ENCODE results near the gene EIF4G3.
A peak's percentile ranks its signal among the peaks of the same experiment; 100 is the strongest.
"Not testable (repeated sequence)": the region's sequence is repeated elsewhere in the genome, so short reads cannot be mapped to it uniquely, and the experiment has no call there.

Gene EIF4G3

DNA sequence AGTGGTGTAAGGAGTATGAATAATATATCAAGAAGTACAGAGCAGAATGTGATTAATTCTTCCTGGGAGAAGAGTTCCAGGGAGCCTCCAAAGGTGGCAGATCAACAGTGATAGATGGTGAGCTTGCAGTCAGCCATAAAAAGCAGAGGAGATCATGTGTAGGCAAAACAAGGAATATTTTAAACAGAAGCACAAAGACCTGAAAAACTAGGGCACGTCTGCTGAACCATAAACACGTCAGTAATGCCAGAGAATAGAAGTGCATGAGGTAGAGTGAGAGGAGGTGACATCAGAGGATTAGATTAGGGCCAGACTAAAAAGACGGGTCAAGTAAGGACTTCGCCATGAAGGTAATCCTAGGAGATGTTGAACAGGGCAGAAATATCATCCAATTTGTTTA lies 151.8 kb downstream of the EIF4G3 start:
- DNase-seq (ENCODE audit: low spot score), result no peak

DNA sequence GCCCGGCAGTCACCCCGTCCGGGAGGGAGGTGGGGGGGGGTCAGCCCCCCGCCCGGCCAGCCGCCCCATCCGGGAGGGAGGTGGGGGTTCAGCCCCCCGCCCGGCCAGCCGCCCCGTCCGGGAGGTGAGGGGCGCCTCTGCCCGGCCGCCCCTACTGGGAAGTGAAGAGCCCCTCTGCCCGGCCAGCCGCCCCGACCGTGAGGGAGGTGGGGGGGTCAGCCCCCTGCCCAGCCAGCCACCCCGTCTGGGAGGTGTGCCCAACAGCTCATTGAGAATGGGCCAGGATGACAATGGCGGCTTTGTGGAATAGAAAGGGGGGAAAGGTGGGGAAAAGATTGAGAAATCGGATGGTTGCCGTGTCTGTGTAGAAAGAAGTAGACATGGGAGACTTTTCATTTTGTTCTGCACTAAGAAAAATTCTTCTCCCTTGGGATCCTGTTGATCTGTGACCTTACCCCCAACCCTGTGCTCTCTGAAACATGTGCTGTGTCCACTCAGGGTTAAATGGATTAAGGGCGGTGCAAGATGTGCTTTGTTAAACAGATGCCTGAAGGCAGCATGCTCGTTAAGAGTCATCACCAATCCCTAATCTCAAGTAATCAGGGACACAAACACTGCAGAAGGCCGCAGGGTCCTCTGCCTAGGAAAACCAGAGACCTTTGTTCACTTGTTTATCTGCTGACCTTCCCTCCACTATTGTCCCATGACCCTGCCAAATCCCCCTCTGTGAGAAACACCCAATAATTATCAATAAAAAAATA lies 152.4 kb downstream of the EIF4G3 start:
- DNase-seq (ENCODE audit: low spot score), result not testable (repeated sequence)

DNA sequence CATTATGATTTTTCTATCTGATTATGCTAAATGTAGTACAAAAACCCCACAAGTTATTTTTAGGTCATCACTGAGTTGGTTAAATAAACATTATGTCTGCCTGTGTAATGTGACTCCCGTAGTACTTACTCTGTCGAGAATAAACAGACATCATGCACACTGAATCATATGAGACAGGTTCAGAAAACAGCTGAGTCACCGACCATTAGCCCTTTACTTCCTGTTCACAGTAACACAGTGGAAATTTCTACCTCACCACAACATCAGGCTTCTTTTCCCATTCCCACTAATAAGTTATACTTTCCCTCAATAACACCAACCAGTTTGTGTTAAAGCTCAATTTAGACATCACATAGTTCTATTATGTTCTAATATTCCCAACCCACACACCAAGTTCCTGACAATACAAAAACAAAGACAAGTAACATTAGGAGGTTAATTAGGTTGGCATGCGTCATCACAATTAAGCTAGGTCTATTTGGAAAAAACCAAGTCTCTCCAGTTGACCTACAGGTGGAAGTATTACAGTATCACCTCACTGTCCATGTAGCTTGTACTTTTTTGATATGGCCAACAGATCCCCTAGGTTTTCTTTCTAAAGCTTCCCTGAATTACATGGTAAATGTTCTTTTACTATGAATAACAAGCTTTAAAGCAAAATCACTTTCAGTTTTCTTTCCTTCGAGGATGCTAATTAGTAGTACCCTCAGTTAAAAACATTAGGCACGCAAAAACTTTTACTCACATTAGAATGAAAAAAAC lies 154.2 kb downstream of the EIF4G3 start:
- peak; percentile 91 for DNase-seq (ENCODE audit: low spot score)

DNA sequence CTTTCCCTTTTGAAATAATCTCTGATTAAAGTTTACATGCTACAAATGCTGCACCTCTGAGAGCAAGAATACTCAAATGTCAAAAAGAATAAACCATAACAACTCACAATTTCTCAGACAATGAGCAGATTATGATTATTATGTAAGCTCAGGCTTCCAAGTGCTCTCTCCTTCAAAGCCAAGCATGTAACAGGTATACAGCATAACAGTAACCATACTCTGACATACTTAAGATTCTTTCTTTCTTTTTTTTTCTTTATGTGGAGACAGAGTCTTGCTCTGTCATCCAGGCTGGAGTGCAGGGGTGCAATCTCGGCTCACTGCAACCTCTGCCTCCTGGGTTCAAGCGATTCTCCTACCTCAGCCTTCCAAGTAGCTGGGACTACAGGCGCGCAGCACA lies 155.4 kb downstream of the EIF4G3 start:
- no peak for DNase-seq (ENCODE audit: low spot score)

DNA sequence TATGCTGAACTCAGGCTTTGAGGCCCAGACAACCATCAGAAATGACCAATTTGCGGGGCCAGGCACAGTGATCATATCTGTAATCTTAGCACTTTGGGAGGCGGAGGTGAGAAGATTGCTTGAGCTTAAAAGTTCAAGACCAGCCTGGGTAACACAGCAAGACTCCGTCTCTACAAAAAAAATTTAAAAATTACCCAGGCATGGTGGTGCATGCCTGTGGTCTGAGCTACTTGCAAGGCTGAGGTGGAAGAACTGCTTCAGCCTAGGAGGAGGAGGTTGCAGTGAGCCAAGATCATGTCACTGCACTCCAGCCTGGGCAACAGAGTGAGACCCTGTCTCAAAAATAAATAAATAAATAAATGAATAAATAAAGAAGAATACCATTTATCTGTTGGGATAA lies 156.5 kb downstream of the EIF4G3 start:
- no peak for DNase-seq (ENCODE audit: low spot score)

DNA sequence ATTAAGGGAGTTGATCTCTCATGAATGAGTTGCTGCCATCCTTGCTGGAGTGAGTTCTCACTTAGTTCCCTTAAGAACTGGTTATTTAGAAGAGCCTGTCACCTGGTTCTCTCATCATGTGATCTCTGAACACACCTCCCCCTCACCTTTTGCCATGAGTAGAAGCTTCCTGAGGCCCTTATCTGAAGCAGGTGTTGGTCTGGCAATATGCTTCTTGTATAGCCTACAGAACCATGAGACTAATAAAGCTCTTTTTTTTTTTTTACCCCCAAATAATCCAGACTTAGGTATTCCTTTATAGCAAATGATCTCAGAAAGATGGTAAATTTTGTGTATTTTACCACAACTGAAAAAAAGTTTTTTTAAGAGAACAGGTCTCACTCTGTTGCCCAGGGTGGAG lies 158.0 kb downstream of the EIF4G3 start:
- DNase-seq (ENCODE audit: low spot score), result no peak

DNA sequence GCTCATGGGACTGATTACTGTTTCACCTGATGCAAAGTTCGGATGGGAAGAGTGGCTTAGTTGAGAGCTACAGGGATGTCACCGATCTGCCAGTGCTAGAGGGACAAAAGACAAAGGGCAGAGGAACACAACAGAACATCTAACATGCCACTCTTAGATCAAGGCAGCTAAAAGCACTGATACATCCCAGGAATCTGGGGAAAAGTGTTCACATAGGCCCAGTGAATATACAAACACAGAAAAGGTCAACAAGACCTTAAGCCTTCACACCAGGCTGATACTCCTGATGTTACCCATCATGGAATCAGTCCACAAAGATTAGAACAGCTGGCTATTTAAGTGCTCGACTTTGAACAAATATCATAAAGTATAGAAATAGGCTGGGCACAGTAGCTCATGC lies 163.2 kb downstream of the EIF4G3 start:
- DNase-seq (ENCODE audit: low spot score), result no peak

DNA sequence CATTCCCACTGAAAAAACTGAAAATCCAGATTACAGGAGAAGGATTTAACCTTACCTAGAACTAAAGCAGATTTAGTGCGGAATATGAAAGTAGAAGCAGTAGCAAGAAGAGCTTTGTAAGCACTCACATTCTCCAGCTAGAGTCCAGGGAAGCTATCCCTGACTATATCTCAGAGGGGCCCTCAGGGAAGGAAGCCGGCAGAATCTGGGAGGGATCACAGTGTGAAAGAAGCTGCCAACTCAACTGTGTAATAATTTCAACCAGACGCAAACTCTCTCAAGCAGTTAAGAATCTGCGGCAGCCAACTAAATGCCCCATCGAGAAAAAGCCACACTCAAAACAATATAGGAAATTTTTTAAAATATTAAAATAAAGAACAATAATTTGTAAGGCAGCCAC lies 163.8 kb downstream of the EIF4G3 start:
- no peak for DNase-seq (ENCODE audit: low spot score)

DNA sequence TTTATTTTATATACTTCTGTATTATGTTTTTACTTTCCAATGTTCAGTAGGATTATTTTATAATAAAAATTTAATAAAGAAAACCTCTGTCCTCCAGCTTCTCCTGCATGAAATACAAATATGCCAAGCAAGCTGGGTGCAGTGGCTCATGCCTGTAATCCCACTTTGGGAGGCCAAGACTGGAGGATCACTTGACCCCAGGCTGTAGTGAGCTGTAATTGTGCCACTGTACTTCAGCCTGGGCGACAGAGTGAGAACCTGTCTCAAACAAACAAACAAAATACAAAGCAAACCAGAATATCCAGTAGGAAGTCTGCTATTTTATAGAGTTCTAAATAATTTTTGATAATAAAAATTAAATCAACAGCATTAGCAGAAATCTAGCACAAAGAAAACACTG lies 168.8 kb downstream of the EIF4G3 start:
- DNase-seq (ENCODE audit: low spot score), result no peak

DNA sequence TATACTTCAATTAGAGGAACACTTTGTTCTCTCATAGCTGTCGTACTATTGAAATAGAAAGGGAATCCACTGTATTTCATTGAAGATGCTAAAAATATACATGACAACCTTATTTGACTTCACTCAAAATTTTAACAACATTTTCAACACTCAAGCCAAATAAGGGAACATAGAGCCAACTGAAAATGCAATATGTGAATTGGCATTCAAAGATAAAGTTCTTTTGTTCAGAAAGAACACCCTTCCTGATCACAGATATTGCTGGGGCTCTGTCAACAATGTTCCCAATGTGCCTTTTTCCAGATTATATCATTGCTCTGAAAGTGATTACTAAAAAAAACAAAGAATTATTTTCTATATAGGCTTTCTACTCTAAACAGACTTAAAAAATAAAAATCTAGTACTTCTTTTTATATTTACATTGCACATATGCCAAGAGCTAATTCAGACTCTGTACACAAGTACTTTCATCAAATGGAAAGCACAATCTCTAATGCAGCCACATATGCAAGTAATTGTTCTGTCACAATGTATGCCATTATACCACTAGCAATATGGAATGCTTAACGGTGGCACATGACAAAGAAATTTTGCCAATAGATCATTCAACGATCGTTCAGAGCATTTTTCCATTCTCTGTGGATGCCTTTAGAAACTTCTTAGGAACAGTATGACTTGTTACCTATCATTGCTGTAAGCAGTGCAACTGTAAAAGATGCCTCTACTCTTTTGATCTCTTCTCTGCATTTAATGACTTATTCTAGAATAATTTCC lies 171.0 kb downstream of the EIF4G3 start:
- DNase-seq (ENCODE audit: low spot score), result no peak

DNA sequence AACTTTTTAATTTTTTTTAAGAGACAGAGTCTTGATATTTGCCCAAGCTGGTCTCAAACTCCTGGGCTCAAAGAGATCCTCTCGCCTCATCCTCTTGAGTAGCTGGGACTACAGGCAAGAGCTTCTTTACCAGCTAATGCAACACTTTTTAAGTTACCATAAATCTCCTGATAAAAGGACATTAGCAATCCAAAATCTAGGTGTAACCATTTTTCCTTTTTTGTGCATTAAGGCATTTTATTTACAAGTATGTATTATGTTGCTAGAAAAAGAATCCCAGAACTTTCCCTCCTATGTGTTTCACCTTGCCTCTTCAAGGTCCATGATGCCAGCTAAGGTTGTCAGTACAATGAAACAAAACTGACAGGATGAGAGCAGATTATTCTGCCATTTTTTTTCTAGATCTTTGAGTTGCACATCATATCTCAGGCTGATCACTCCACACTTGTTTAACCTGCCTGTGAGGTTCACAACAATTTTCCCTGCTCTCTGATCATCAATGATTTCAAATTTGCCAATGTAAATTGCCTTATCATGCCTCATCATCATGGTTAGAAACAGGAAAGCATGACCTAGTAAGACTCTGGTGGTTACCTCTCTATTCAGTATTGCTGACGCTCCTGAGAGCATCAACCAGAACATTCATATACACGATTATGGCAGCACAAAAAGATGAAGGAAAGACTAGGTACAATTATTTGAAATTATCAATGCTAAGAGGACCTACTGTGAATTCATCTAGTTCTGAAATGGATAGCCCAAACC lies 173.2 kb downstream of the EIF4G3 start:
- DNase-seq (ENCODE audit: low spot score), result no peak

DNA sequence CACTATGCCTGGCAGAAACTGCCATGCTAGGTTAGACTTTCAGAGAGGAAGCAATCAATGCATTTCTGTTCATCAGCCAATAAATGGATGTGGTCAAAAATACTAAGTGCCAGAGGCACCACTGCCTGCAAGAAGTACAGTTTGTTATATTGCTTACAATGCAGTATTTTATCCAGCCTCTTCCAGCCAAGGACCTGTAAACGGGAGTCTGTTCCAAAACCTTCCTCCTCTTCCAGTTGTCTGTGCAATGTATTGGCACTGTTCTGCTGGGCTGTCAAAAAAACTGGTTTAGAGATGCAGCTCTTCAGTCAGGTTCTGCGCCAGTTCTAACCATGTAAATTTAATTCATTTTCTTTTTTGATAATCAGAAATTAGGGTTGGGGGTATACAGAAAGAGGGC lies 175.7 kb downstream of the EIF4G3 start:
- no peak for DNase-seq (ENCODE audit: low spot score)

DNA sequence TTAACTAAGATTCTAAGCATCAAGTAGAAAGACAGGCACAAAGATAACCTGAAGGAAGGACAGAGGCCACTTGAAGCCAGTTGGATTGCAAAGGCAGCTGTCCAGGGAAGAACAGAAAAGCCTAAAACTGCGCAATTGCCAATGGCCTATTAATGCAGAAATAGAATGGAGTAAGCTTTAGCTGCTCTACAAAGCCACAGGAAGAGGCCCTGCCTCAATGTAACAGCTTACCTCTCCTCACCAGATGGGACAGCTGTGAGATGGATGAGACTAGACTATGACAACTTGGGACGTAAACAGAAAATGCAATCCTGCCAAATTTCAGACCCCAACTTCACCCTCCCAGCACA lies 176.5 kb downstream of the EIF4G3 start:
- DNase-seq (ENCODE audit: low spot score), result no peak

DNA sequence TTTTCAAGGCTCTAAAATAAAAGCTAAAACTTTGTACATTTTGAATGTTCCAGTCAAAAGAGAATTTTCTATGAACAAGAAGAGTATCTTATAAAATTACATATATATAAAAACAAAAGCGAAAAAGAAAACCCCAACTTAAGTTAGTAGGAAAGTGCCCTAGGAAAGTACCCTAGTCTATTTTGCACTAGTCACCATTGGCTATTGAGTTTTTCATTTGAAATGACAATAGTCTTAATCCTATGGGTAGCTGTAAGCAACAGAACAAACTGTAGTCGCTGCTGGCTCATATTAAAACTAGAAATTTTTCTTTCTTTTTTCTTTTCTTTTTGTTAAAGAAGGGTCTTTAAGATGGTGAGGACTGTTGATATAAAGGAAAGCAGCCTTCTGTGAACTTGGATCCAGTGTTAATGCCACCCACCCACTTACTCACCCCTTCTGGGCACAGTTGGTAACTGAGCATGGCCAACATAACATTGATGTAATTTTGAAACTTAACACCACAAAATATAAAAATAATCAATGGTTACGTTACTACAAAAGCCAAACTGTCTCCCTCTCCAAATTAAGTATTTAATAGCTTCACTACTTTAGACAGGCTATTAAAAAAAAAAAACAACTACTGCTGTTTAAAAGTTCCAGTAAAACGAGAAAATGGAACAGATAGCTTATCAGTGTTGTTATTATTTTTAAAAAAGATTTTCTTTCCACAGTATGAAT lies 177.0 kb downstream of the EIF4G3 start:
- DNase-seq (ENCODE audit: low spot score), result no peak

DNA sequence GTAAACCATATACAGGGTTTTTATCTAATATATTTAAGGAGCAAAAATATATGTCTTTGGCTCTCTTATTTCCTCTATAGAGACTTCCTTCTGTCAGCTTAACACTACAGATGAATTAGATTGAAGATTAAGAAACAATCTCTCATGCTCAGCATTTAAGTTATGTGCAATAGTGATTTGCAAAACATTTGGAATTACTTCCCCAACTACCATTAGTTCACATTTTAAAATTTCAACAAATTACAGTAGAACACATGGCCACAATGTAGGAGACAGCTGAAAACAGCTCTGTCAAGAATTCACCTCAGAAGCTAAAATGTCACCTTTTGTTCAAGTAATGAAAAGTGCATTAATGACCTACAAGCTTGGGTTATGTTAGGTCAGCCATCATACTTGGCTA lies 177.9 kb downstream of the EIF4G3 start:
- no peak for DNase-seq (ENCODE audit: low spot score)

DNA sequence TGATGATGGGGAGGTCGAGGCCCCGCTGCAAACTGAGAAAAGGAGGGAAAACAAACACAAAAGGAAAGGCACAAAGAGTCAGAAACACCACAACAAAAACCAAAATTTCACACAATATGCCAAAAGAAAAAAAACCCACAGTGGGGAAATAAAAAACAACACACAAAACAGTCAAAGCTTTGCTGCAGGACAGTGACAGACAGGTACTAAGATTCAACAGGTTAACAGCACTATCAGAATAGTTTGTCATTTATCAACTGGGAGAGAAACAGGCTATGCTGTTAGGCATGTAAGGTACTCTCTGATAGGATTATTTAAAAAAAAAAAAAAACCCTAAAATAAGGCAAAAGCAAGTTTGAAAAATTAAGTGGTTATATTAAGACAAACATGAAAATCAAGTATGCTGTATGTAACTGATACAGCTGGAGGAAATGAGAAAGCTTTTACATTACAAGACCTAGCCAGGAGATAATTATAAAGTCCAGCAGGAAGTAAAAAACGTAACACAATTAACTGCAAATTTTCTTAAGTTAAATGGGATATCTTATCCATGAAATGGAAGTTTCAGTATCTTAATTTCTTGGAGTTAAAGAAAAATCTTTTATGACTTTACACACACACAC lies 179.0 kb downstream of the EIF4G3 start:
- no peak for DNase-seq (ENCODE audit: low spot score)

DNA sequence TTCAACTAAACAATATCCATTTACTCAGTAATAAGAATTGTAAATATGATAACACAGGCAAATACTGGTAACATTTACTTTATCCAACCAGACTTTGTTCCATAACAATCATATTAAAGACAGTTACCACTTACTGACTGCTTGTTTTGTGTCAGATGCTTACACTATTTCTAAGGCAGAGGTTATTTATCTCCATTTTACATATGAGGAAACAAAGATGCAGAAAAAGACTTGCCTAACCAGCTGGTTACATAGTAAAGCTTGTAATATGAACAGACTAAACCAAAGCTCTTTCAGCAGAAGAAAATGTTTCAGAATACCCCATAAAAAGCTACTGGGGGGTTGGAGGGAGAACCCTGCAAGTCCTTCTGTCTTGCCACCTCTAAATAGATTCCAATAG lies 180.1 kb downstream of the EIF4G3 start:
- no peak for DNase-seq (ENCODE audit: low spot score)

DNA sequence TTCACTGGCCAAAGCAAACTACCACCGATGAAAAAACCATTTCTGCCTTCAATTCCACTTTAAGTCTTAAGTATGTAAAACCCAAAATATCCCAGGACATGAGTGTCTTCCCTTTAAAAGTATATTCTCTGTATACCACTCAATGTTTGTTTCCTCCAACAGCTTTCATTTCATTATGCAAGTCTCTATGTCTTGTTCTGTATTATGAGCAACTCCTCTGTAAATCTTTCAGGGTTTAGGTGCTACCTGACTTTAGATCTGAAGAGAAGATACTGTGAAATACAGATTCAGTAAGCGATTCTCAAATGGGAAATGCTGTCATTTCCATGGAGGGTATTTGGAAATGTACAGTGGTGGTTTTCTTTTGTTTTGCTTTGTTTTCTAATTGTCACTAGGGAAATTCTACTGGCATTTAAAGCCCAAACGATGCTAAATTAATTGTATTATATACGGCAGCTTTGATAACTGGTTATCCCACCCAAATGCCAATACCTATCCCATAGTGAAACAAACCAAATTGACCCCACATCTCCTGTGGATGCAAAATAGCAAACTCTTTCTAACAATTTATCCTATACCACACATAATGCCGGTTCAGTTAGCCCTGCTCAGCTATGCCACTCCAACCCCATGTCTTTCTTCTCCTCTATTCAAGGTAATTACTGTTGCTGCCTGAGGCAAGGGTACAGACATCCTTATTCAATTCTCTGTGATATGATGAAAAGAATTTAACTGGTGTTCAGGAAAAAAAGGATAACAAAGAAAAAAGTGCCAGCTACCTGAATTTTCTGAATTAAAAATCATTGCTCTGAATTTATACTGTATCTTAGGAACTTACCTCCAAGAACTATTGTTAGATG lies 182.8 kb downstream of the EIF4G3 start:
- DNase-seq (ENCODE audit: low spot score), result no peak

DNA sequence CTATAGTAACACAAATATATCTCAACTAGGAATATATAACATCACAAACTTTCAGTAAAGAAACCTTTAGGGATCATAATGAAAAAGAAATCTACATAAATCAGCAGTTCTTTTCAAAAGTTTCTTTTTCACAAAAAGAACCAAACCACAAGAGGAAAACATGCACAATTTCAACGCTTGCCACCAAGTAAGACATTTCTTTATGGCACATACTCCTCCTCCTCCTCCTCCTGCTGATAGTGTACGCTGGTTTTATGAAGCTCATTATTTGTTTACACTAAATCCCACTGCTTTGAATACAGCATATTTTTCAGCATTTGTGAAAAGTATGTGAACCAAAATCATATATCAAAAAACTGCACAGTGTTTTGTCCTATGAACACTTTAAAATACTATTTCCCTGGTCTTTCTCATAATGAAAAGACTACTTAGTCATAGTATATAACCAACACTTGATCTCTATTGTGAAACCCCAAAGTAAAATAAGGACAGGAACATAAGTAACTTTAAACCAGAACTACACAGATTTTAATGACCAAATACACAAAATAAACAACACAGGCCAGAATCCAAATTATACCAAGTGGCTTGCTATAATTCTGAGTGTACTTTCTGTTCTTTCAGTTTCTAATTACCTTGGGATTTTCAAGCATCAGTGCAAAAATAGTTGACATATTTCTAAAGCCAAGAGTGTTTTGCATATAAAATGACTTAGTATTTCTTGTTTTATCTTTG lies 184.2 kb downstream of the EIF4G3 start:
- no peak for DNase-seq (ENCODE audit: low spot score)

Measured in hematopoietic multipotent progenitor cell treated with erythropoietin and hydrocortisone succinate and interleukin-3 and kit ligand, for 15 days (in vitro differentiated cells).